Activated T-cell treated with anti-CD3 and anti-CD28 coated beads, Interleukin-2, amount 50 U/mL, for 4 hours (primary cell): Measurements from ENCODE around the gene DESI1. TPM values are rescaled to one million over a fixed set of nuclear protein-coding genes. Genes with fewer than 3 reads are reported as not detected.
A peak's percentile ranks its signal among the peaks of the same experiment; 100 is the strongest.
"Not testable (repeated sequence)": the region's sequence is repeated elsewhere in the genome, so short reads cannot be mapped to it uniquely, and the experiment has no call there.

Source experiments
- ATAC-seq, 2 donors: fragments of 200-7000 bp; cut with Tn5 transposase; one replicate each; pipeline ENCODE4 v1.10.0; 2021
- DNase-seq: peaks from one replicate; pipeline ENCODE4 v3.0.0-alpha.2; 2020
- H3K27me3 Mint-ChIP-seq: one replicate; pipeline ENCODE4 v1.8.0; 2021; ENCODE audit warnings: low read depth, mixed read lengths
- H3K36me3 Mint-ChIP-seq: one replicate; pipeline ENCODE4 v1.8.0; 2022; ENCODE audit warnings: mixed read lengths; ENCODE audit not compliant: insufficient read depth
- H3K4me1 Mint-ChIP-seq: one replicate; pipeline ENCODE4 v1.8.0; 2021; ENCODE audit warnings: low read depth, mixed read lengths
- H3K4me3 Mint-ChIP-seq: one replicate; pipeline ENCODE4 v1.8.0; 2021; ENCODE audit warnings: mild to moderate bottlenecking, moderate library complexity, mixed read lengths
- H3K9me3 Mint-ChIP-seq: one replicate; pipeline ENCODE4 v1.8.0; 2021; ENCODE audit warnings: mixed read lengths
- total RNA-seq, 3 donors: library from RNA; stranded (reverse); gene quantifications; one replicate each; pipeline ENCODE4 v1.2.1, GENCODE V29; 2021

The DESI1 gene
- 100 to 1,000 TPM; 124 to 141 (median 129) TPM for total RNA-seq

DNA sequence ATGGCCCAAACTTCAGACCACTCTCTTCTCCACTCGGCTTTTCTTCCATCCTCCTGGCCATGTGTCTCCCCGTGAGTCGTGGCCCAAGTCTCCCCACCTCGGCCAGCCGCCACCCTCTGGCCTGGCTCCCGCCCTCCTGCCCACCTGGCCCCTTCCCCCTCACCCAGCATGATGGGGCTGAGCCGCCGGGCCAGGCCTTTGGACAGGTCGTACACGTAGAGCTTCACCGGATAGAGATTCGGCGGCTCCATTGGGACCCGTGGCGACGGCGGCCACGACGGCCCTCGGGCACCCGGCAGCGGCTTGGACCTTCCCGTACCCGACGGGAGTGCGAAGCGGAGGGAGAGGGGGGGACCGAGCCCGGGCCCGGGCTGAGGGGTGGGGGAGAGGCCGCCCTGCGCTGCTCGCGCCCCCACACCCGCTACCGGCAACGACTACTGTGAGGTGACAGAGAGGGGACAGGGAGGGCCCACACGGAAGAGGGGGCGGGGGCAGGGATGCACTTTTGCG lies at the start of gene DESI1:
Gene DESI1, minus strand, starts transcription at position 455 of the 510 bp plus-strand sequence. Its CDS starts 204 bp downstream, at position 251.
- no peaks in the 10 kb centered on the region for H3K9me3 Mint-ChIP-seq
- ATAC-seq: peak; percentile 83 to 84
- DNase-seq: no peak
- peak within 1 kb of the TSS; percentile 99 for H3K4me3 Mint-ChIP-seq
- no peaks in the 10 kb centered on the region for H3K27me3 Mint-ChIP-seq
- H3K4me1 Mint-ChIP-seq: peaks cover 42% of the 10 kb centered on the region
- peaks cover 26% of the 10 kb centered on the region for H3K36me3 Mint-ChIP-seq

DNA sequence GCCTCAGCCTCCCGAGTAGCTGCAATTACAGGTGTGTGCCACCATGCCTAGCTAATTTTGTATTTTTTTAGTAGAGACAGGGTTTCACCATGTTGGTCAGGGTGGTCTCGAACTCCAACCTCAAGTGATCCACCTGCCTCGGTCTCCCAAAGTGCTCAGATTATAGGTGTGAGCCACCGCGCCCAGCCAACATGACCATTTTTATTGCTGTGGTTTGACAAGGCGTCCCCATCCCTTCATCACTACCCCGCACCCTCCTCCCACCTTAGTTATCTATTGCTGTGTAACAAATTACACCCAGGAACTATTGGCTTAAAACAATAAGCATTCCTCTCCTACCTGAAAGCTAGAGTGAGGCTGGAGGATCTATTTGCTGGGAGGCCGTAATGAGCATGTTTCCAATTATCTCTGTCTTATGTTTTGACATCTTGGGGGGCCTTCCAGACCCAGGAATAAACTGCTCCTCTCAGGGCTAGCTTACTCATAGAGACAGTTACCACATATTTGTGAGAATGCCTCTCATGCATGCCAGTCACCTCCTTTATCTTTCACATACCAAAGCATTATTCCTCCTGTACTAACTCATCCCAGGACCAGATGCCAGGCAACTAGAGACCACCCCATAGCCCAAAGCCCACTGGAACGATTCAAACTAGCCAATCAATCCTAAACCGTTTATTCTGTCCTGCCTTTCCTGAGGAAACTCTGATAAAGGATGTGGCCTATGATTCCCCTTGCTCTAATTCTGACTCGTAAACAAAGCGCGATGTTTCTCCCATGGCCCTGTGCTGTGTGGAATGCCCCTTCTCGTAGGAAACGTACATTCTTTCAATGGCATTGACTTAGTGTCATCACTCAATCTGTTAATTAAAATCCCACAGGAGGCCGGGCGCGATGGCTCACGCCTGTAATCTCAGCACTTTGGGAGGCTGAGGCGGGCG lies 48.4 kb upstream of the DESI1 start:
- DNase-seq (no peak), ATAC-seq (no peak)
- Mint-ChIP-seq H3K4me3 (no peak overlapping the region), H3K27me3 (no peaks in the 10 kb centered on the region), H3K4me1 (peaks cover 15% of the 10 kb centered on the region), H3K9me3 (no peaks in the 10 kb centered on the region), H3K36me3 (peaks cover 20% of the 10 kb centered on the region)

DNA sequence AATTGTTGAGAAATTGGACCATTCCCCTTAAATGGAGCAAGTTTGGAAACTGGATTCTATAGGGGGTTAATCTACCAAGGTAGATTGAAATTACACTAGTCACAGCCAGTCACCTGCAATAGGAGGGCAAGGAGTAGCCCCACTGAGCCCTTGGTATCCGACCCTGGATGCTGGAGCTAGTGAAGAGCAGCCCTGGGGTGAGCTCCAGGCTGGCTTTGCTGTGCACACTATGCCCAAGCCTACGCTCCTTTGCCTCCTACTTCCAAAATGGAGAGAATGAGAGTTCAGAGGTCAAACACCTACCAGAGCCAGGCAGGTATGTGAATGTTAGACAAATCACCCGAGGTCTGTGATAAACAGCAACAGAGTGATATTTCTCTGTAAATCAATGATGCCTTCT lies 44.1 kb upstream of the DESI1 start:
- DNase-seq (no peak), ATAC-seq (no peak)
- Mint-ChIP-seq H3K9me3 (no peaks in the 10 kb centered on the region), H3K4me1 (peaks cover 13% of the 10 kb centered on the region), H3K27me3 (no peaks in the 10 kb centered on the region), H3K36me3 (peaks cover 33% of the 10 kb centered on the region), H3K4me3 (no peak overlapping the region)

DNA sequence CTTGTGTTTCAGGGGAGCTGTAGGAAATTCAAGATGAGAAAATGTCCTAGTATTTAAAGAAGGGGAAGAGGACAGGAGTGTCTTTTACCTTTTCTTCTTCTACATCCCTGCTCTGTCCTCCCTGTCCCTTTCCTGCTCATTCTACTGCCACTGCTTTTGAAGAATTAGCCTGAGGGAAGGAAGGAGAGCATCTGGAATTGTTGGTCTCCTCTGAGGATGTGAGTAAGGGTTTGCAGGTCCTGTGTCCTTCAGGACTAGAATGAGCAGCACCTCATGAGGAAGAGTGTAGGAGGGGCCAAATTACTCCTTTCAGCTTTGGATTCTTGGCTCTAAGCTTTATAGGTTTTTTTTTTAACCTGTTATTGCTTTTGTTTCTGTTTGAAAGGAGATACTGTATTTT lies 43.6 kb upstream of the DESI1 start:
- no peaks in the 10 kb centered on the region for H3K9me3 Mint-ChIP-seq
- no peaks in the 10 kb centered on the region for H3K27me3 Mint-ChIP-seq
- no peak overlapping the region for H3K4me3 Mint-ChIP-seq
- ATAC-seq: no peak
- H3K4me1 Mint-ChIP-seq: peaks cover 13% of the 10 kb centered on the region
- no peak for DNase-seq
- peaks cover 34% of the 10 kb centered on the region for H3K36me3 Mint-ChIP-seq

- not testable (repeated sequence) for H3K9me3 Mint-ChIP-seq, H3K27me3 Mint-ChIP-seq, H3K4me1 Mint-ChIP-seq, DNase-seq, H3K4me3 Mint-ChIP-seq, ATAC-seq
- peaks cover 32% of the 10 kb centered on the region for H3K36me3 Mint-ChIP-seq
These were observed 42.8 kb upstream of the DESI1 start for GRCh38 chr22:41663594-41663993.

GRCh38 chr22:41661713-41662112 lies 40.9 kb upstream of the DESI1 start:
- Mint-ChIP-seq H3K4me1 (peaks cover 2% of the 10 kb centered on the region), H3K36me3 (peaks cover 39% of the 10 kb centered on the region)

DNA sequence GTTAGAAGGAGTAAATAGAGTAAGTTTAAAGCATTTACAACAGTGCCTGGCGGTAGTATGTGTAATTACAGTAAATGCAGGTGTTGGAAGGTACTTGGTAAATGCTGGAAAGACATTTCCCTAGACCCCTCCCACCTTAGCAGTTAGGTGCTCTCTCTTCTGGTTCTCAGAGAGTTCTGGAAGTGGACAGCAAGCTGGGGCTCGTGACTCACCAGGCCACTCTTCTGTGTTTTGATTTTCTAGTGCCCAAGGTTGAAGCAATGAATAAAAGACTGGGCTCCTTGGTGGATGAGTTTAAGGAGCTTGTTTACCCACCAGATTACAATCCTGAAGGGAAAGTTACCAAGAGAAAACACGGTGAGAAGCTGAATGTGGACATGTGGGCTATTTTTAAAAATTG lies 40.2 kb upstream of the DESI1 start:
- H3K4me3 Mint-ChIP-seq: no peak overlapping the region
- H3K27me3 Mint-ChIP-seq: no peaks in the 10 kb centered on the region
- H3K4me1 Mint-ChIP-seq: no peaks in the 10 kb centered on the region
- DNase-seq (no peak), ATAC-seq (no peak)
- peaks cover 39% of the 10 kb centered on the region for H3K36me3 Mint-ChIP-seq
- no peaks in the 10 kb centered on the region for H3K9me3 Mint-ChIP-seq

More at GRCh38 chr22:41661713-41662112, 40.9 kb upstream of the DESI1 start:
- DNase-seq (no peak), ATAC-seq (no peak)
- H3K4me3 Mint-ChIP-seq: no peak overlapping the region
- H3K9me3 Mint-ChIP-seq: no peaks in the 10 kb centered on the region
- H3K27me3 Mint-ChIP-seq: no peaks in the 10 kb centered on the region

DNA sequence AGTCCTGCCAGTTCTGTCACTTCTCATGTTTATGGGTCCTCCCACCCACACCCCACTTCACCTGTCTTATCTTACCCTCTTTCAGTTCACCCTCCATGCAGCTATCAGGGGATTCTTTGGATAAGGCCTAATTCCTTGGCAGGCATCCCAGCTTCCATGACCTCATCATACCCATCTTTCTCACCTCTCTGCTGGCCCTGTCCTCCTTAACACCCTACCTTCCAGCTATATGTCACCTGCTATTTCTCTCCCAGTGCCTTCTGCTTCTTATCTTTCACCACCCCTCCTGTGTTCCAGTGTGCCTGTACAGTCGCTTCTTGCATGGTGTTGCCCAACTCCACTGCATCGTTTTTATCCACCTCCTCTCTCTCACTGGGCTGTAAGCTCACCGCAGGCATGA lies 39.6 kb upstream of the DESI1 start:
- Mint-ChIP-seq H3K4me3 (no peak overlapping the region), H3K27me3 (no peaks in the 10 kb centered on the region), H3K9me3 (no peaks in the 10 kb centered on the region), H3K36me3 (peaks cover 42% of the 10 kb centered on the region), H3K4me1 (no peaks in the 10 kb centered on the region)
- DNase-seq (no peak), ATAC-seq (no peak)

- H3K27me3 Mint-ChIP-seq: no peaks in the 10 kb centered on the region
- H3K4me1 Mint-ChIP-seq: no peaks in the 10 kb centered on the region
- no peak overlapping the region for H3K4me3 Mint-ChIP-seq
- no peak for DNase-seq
- no peaks in the 10 kb centered on the region for H3K9me3 Mint-ChIP-seq
- ATAC-seq: no peak
- peaks cover 40% of the 10 kb centered on the region for H3K36me3 Mint-ChIP-seq
These were observed 39.1 kb upstream of the DESI1 start for GRCh38 chr22:41659941-41660340.

- Mint-ChIP-seq H3K36me3 (peaks cover 37% of the 10 kb centered on the region), H3K4me1 (no peaks in the 10 kb centered on the region), H3K4me3 (no peak overlapping the region), H3K27me3 (no peaks in the 10 kb centered on the region), H3K9me3 (no peaks in the 10 kb centered on the region)
- DNase-seq: no peak
- ATAC-seq: no peak
These were observed 38.0 kb upstream of the DESI1 start for GRCh38 chr22:41658869-41659268.

- Mint-ChIP-seq H3K36me3 (peaks cover 38% of the 10 kb centered on the region), H3K27me3 (no peaks in the 10 kb centered on the region), H3K4me3 (no peak overlapping the region), H3K9me3 (no peaks in the 10 kb centered on the region), H3K4me1 (no peaks in the 10 kb centered on the region)
- ATAC-seq (no peak), DNase-seq (no peak)
These were observed 36.9 kb upstream of the DESI1 start for GRCh38 chr22:41657709-41658108.

DNA sequence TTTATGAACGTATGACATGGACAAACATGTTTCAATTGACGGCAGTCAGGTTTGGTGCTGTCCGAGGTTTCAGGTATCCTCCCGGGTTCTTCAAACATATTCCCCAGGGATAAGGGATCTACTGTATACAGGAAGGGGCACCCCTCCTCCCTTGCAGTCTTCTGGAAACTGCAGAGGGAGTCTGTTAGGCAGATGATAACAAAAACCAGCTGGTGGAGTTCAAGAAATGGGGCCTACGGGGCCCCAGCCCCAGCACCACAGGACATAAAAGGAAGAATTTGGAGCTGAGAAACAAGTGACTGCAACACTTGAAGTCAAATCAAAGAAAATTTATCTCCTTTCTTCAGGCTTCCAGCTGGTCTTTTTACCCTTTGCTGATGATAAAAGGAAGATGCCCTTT lies 35.7 kb upstream of the DESI1 start:
- DNase-seq: no peak
- H3K4me1 Mint-ChIP-seq: no peaks in the 10 kb centered on the region
- no peak for ATAC-seq
- H3K4me3 Mint-ChIP-seq: no peak overlapping the region
- H3K36me3 Mint-ChIP-seq: peaks cover 39% of the 10 kb centered on the region
- H3K27me3 Mint-ChIP-seq: no peaks in the 10 kb centered on the region
- H3K9me3 Mint-ChIP-seq: no peaks in the 10 kb centered on the region

DNA sequence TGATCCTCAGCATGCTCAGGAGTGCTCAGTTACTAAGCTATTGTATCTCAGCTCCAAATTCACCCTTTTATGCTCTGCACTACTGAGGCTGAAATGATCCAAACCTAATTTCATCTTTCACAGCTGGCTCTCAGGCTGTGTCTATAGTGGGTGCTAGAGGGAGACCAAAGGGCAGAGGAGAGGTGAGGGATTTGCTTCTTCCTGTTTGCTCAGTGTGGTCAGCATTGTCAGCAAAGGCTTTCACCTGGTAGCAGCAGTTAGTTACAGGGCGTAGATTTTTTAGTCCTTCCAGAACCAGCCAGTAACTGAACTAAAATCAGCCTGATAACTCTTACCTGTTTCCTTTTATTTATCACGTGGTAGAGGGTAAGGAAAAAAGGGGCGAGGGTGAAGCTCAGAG lies 33.5 kb upstream of the DESI1 start:
- DNase-seq (no peak), ATAC-seq (no peak)
- no peak overlapping the region for H3K4me3 Mint-ChIP-seq
- H3K36me3 Mint-ChIP-seq: peaks cover 29% of the 10 kb centered on the region
- H3K27me3 Mint-ChIP-seq: no peaks in the 10 kb centered on the region
- no peaks in the 10 kb centered on the region for H3K4me1 Mint-ChIP-seq
- no peaks in the 10 kb centered on the region for H3K9me3 Mint-ChIP-seq

GRCh38 chr22:41650821-41651220 lies 30.0 kb upstream of the DESI1 start:
- ATAC-seq: no peak
- H3K36me3 Mint-ChIP-seq: peaks cover 27% of the 10 kb centered on the region
- H3K9me3 Mint-ChIP-seq: no peaks in the 10 kb centered on the region
- H3K4me1 Mint-ChIP-seq: peaks cover 11% of the 10 kb centered on the region
- DNase-seq: no peak
- no peak overlapping the region for H3K4me3 Mint-ChIP-seq
- no peaks in the 10 kb centered on the region for H3K27me3 Mint-ChIP-seq

DNA sequence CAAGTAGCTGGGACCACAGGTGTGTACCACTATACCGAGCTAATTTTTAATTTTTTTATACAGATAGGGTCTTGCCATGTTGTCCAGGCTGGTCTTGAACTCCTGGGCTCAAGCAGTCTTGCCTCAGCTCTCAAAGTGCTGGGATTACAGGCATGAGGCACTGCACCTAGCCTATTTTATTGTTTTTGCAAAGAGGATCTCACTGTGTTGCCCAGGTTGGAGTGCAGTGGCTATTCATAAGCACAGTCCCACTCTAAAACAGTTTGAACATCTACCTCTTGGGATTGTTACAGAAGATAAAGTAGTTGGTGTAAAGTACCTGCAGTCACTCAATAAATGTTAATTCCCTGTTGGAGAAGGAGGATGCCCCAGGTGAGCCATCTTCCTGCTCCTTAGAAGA lies 29.4 kb upstream of the DESI1 start:
- ATAC-seq (no peak), DNase-seq (no peak)
- Mint-ChIP-seq H3K4me3 (no peak overlapping the region), H3K4me1 (peaks cover 11% of the 10 kb centered on the region), H3K36me3 (peaks cover 24% of the 10 kb centered on the region), H3K27me3 (no peaks in the 10 kb centered on the region), H3K9me3 (no peaks in the 10 kb centered on the region)
